HCT116 (cell line): Measurements from ENCODE around the gene BCAR3. TPM values are rescaled to one million over a fixed set of nuclear protein-coding genes. Genes with fewer than 3 reads are reported as not detected.

Source experiments
- ATAC-seq: fragments of 200-7000 bp; cut with Tn5 transposase; 2 replicates; pipeline ENCODE4 v1.9.1; 2020; ENCODE audit warnings: mild to moderate bottlenecking, moderate library complexity
- BruUV-seq: library from RNA; stranded (reverse); fragments of 400-500 nt; replicated peaks from 2 replicates; lab custom pipeline; 2021; lab: Mats Ljungman, UMichigan
- CTCF ChIA-PET: fragments of 300-600 bp; sonication (Branson Sonifier 250); formaldehyde crosslinking; loops from one replicate; lab custom pipeline; 2021; ENCODE audit warnings: antibody characterized with exemption; lab: Charles Lee
- POLR2A ChIA-PET: fragments of 300-600, 350-600 bp; sonication (Branson Sonifier 250); formaldehyde crosslinking; loops from one replicate; lab custom pipeline; 2021; ENCODE audit warnings: antibody characterized with exemption; lab: Charles Lee
- RAD21 ChIA-PET, 2 experiments: fragments of 300-600 bp; sonication (Branson Sonifier 250); formaldehyde crosslinking; loops; one replicate each; lab custom pipeline; 2023; ENCODE audit warnings: low total read pairs in 2 of 2; ENCODE audit not compliant: uncharacterized antibody in 2 of 2, unreplicated experiment in 2 of 2, low non-redundant PET in 1 of 2; lab: Charles Lee
- DNase-seq: peaks from one replicate; pipeline ENCODE4 v3.0.0-alpha.2; 2010; ENCODE audit warnings: low read depth, low spot score
- H2AFZ ChIP-seq: fragments of 200-600 bp; shearing (Covaris generic), sonication (generic); 2 replicates; pipeline ENCODE4 v1.6.1; 2017; ENCODE audit warnings: low read depth, mixed run types, mixed read lengths, antibody characterized with exemption, low read length; ENCODE audit not compliant: poor library complexity, severe bottlenecking
- H3K27ac ChIP-seq: 2 replicates; pipeline ENCODE4 v1.5.1; 2012; ENCODE audit warnings: low read depth, low read length
- H3K27me3 ChIP-seq: fragments of 200-600 bp; sonication (generic); 2 replicates; pipeline ENCODE4 v1.6.1; 2016; ENCODE audit warnings: mixed run types, low read length, mixed read lengths; ENCODE audit not compliant: insufficient read depth
- H3K36me3 ChIP-seq, 2 experiments: fragments of 200-500 bp in 1 of 2; fragments of 200-600 bp in 1 of 2; sonication (Bioruptor generic) in 1 of 2; sonication (generic) in 1 of 2; 2 replicates each; pipeline versions ENCODE4 v1.5.1 to v1.6.1; 2014 to 2016; ENCODE audit warnings: low read length in 2 of 2, inconsistent platforms in 1 of 2, mixed read lengths in 1 of 2, mixed run types in 1 of 2; ENCODE audit not compliant: insufficient read depth in 2 of 2, control insufficient read depth in 1 of 2
- H3K4me1 ChIP-seq, 2 experiments: fragments of 200-600 bp in 1 of 2; sonication (generic) in 1 of 2; 2 replicates each; pipeline versions ENCODE4 v1.5.1 to v1.6.1; 2012 to 2017; ENCODE audit warnings: low read length in 2 of 2, inconsistent platforms in 1 of 2, mild to moderate bottlenecking in 1 of 2, mixed read lengths in 1 of 2, mixed run types in 1 of 2, moderate library complexity in 1 of 2; ENCODE audit not compliant: insufficient read depth in 2 of 2, control insufficient read depth in 1 of 2
- H3K4me2 ChIP-seq: fragments of 200-600 bp; sonication (generic); 2 replicates; pipeline ENCODE4 v1.6.1; 2017; ENCODE audit warnings: mixed run types, low read length, mixed read lengths
- H3K4me3 ChIP-seq, 2 experiments: fragments of 200-600 bp in 1 of 2; sonication (generic) in 1 of 2; replicated peaks in 1 of 2; 2 replicates each; pipeline ENCODE4 v1.5.1; 2011 to 2016; ENCODE audit warnings: low read length in 2 of 2, control low read depth in 1 of 2, low read depth in 1 of 2, mild to moderate bottlenecking in 1 of 2, mixed read lengths in 1 of 2, mixed run types in 1 of 2
- H3K79me2 ChIP-seq: fragments of 200-600 bp; sonication (generic); 2 replicates; pipeline ENCODE4 v1.6.1; 2017; ENCODE audit warnings: mild to moderate bottlenecking, mixed run types, low read length, moderate library complexity, mixed read lengths; ENCODE audit not compliant: insufficient read depth
- H3K9ac ChIP-seq: fragments of 200-600 bp; sonication (generic); 2 replicates; pipeline ENCODE4 v1.6.1; 2016; ENCODE audit warnings: low read length, mixed read lengths
- H3K9me2 ChIP-seq: fragments of 200-600 bp; sonication (generic), shearing (Covaris generic); 2 replicates; pipeline ENCODE4 v1.6.1; 2017; ENCODE audit warnings: mixed run types, mild to moderate bottlenecking, moderate library complexity; ENCODE audit not compliant: insufficient read depth
- H3K9me3 ChIP-seq, 2 experiments: fragments of 200-500 bp in 1 of 2; fragments of 200-600 bp in 1 of 2; sonication (Bioruptor generic) in 1 of 2; sonication (generic) in 1 of 2; 2 replicates each; pipeline ENCODE4 v1.6.1; 2014 to 2017; ENCODE audit warnings: low read length in 2 of 2, mixed read lengths in 2 of 2, inconsistent platforms in 1 of 2, low read depth in 1 of 2, mild to moderate bottlenecking in 1 of 2, mixed run types in 1 of 2, moderate library complexity in 1 of 2; ENCODE audit not compliant: control insufficient read depth in 1 of 2, insufficient read depth in 1 of 2
- H4K20me1 ChIP-seq: fragments of 200-600 bp; sonication (generic), shearing (Covaris generic); 2 replicates; pipeline ENCODE4 v1.6.1; 2017; ENCODE audit warnings: mixed run types, mild to moderate bottlenecking, moderate library complexity; ENCODE audit not compliant: insufficient read depth
- CEBPB ChIP-seq: IDR thresholded peaks from 2 replicates; pipeline ENCODE4 v1.6.1; 2012; ENCODE audit warnings: low read depth
- ELF1 ChIP-seq: IDR thresholded peaks from 2 replicates; pipeline ENCODE4 v1.6.1; 2012; ENCODE audit warnings: low read depth, borderline replicate concordance
- SIN3A ChIP-seq: IDR thresholded peaks from 2 replicates; pipeline ENCODE4 v1.6.1; 2012; ENCODE audit warnings: low read depth
- ZFX ChIP-seq: fragments of 450-650 bp; IDR thresholded peaks from 2 replicates; pipeline ENCODE4 v1.6.1; 2017
- intact Hi-C: fragments of 100-400 bp; cut with micrococcal nuclease; formaldehyde crosslinking; loops from 2 replicates; pipeline ENCODE4 v1.10.0; 2022
- total RNA-seq: library from RNA; stranded (reverse); gene quantifications from one replicate; pipeline ENCODE4 v1.2.1, GENCODE V29; 2021; ENCODE audit not compliant: unreplicated experiment

The BCAR3 gene
- total RNA-seq, 1 experiment from 2014 or later: 24.5 TPM

- Histone ChIP-seq H3K4me1 (peaks cover 2 to 15% of the 10 kb centered on the region in 2 experiments; a peak in 3 of 4 replicates), H3K4me3 (no peak overlapping the region), H4K20me1 (peaks cover 15% of the 10 kb centered on the region; the same call in 1 of the 2 replicates), H3K27ac (no peak overlapping the region), H2AFZ (no peak overlapping the region), H3K9ac (no peak overlapping the region), H3K4me2 (no peak overlapping the region), H3K9me2 (no peaks in the 10 kb centered on the region), H3K36me3 (no peaks in the 10 kb centered on the region; a peak in 1 of 4 replicates), H3K9me3 (no peaks in the 10 kb centered on the region), H3K79me2 (peaks cover 99% of the 10 kb centered on the region), H3K27me3 (no peaks in the 10 kb centered on the region)
- no TSS peak for BruUV-seq
- ChIA-PET RAD21 (no interaction called here), POLR2A (no interaction called here), CTCF (no interaction called here)
- TF ChIP-seq CEBPB: no peak
- no peak for TF ChIP-seq ELF1
- TF ChIP-seq SIN3A: no peak
- intact Hi-C loops: no loop called here
- ATAC-seq (no peak), DNase-seq (no peak)
Observed at GRCh38 chr1:93600663-93601062, 81.0 kb downstream of the BCAR3 start.

GRCh38 chr1:93599479-93599878 lies 82.2 kb downstream of the BCAR3 start:
- Histone ChIP-seq H4K20me1 (peaks cover 7% of the 10 kb centered on the region; the same call in 1 of the 2 replicates), H3K4me1 (peaks cover 0 to 8% of the 10 kb centered on the region in 2 experiments; a peak in 2 of 4 replicates), H3K9me2 (no peaks in the 10 kb centered on the region), H2AFZ (no peak overlapping the region), H3K4me3 (no peak overlapping the region), H3K79me2 (peaks cover 99% of the 10 kb centered on the region), H3K9ac (no peak overlapping the region), H3K9me3 (no peaks in the 10 kb centered on the region), H3K36me3 (no peaks in the 10 kb centered on the region; a peak in 1 of 4 replicates), H3K27ac (no peak overlapping the region), H3K4me2 (no peak overlapping the region), H3K27me3 (no peaks in the 10 kb centered on the region)
- ChIA-PET RAD21 (no interaction called here), CTCF (no interaction called here), POLR2A (no interaction called here)
- intact Hi-C loops: no loop called here
- TF ChIP-seq ZFX: no peak
- DNase-seq (no peak), ATAC-seq (no peak)
- no TSS peak for BruUV-seq
